K562 (cell line): ENCODE data around the gene MITF. TPM values are rescaled to one million over a fixed set of nuclear protein-coding genes. Genes with fewer than 3 reads are reported as not detected.
A peak's percentile ranks its signal among the peaks of the same experiment; 100 is the strongest.

Experiments
- BCOR ChIP-seq: fragments of 450-650 bp; IDR thresholded peaks from 2 replicates; pipeline ENCODE4 v1.6.1; 2016
- BRF2 ChIP-seq: IDR thresholded peaks from 3 replicates; pipeline ENCODE4 v1.6.1; 2011; ENCODE audit warnings: borderline replicate concordance, mild to moderate bottlenecking; ENCODE audit not compliant: insufficient read length, insufficient read depth
- EP300 ChIP-seq: IDR thresholded peaks from 2 replicates; pipeline ENCODE4 v1.6.1; 2012; ENCODE audit warnings: low read length, improper control_type of control experiment
- ETV5 ChIP-seq: sonication (generic); formaldehyde crosslinking; IDR thresholded peaks from 2 replicates; pipeline ENCODE4 v1.4.0; 2020; ENCODE audit warnings: low read depth, mild to moderate bottlenecking, missing genetic modification reagents
- HNRNPLL ChIP-seq: fragments of 200-400 bp; formaldehyde crosslinking; IDR thresholded peaks from 2 replicates; pipeline ENCODE4 v1.6.1; 2017; ENCODE audit warnings: low read length, low read depth, mild to moderate bottlenecking; ENCODE audit not compliant: poor library complexity, severe bottlenecking
- IRF9 ChIP-seq: fragments of 450-650 bp; IDR thresholded peaks from 2 replicates; pipeline ENCODE4 v1.6.1; 2016; ENCODE audit warnings: missing biosample characterization, missing genetic modification characterization
- L3MBTL2 ChIP-seq: fragments of 450-650 bp; IDR thresholded peaks from 2 replicates; pipeline ENCODE4 v1.6.1; 2016; ENCODE audit warnings: mild to moderate bottlenecking, moderate library complexity
- MTF1 ChIP-seq: fragments of 250-450 bp; sonication (Bioruptor Pico); IDR thresholded peaks from 2 replicates; pipeline ENCODE4 v1.9.0; 2021; ENCODE audit warnings: moderate library complexity, mild to moderate bottlenecking, inconsistent platforms, borderline replicate concordance
- NCOA4 ChIP-seq: fragments of 450-650 bp; IDR thresholded peaks from 2 replicates; pipeline ENCODE4 v1.6.1; 2018; ENCODE audit warnings: mild to moderate bottlenecking; ENCODE audit not compliant: partially characterized antibody
- NCOA6 ChIP-seq: fragments of 450-650 bp; IDR thresholded peaks from 2 replicates; pipeline ENCODE4 v1.6.1; 2017; ENCODE audit warnings: mild to moderate bottlenecking
- NCOR1 ChIP-seq: fragments of 450-650 bp; IDR thresholded peaks from 2 replicates; pipeline ENCODE4 v1.6.1; 2016; ENCODE audit warnings: mild to moderate bottlenecking, moderate library complexity
- PCBP1 ChIP-seq: fragments of 200-400 bp; formaldehyde crosslinking; IDR thresholded peaks from 2 replicates; pipeline ENCODE4 v1.6.1; 2018; ENCODE audit warnings: mild to moderate bottlenecking, low read depth, low read length; ENCODE audit not compliant: poor library complexity, severe bottlenecking
- PHTF2 ChIP-seq: fragments of 250-450 bp; sonication (Bioruptor Pico); IDR thresholded peaks from 2 replicates; pipeline ENCODE4 v1.5.0; 2021; ENCODE audit warnings: mild to moderate bottlenecking
- RCOR1 ChIP-seq, 2 experiments: IDR thresholded peaks; 2 replicates each; pipeline ENCODE4 v1.6.1; 2012; ENCODE audit warnings: low read depth in 2 of 2, low read length in 2 of 2, borderline replicate concordance in 1 of 2, improper control_type of control experiment in 1 of 2
- SMARCE1 ChIP-seq: fragments of 450-650 bp; IDR thresholded peaks from 2 replicates; pipeline ENCODE4 v1.7.1; 2016; ENCODE audit warnings: mild to moderate bottlenecking
- SRSF1 ChIP-seq: fragments of 200-400 bp; formaldehyde crosslinking; IDR thresholded peaks from 2 replicates; pipeline ENCODE4 v1.6.1; 2017; ENCODE audit warnings: mild to moderate bottlenecking, low read depth, low read length, moderate library complexity
- SRSF7 ChIP-seq: fragments of 200-400 bp; formaldehyde crosslinking; optimal IDR thresholded peaks from 2 replicates; pipeline ENCODE3; 2017; ENCODE audit warnings: mild to moderate bottlenecking, low read depth, low read length
- TRIM25 ChIP-seq: fragments of 450-650 bp; IDR thresholded peaks from 2 replicates; pipeline ENCODE4 v1.7.0; 2016; ENCODE audit warnings: borderline replicate concordance
- U2AF1 ChIP-seq: fragments of 200-400 bp; formaldehyde crosslinking; optimal IDR thresholded peaks from 2 replicates; pipeline ENCODE3; 2017; ENCODE audit warnings: mild to moderate bottlenecking, low read depth, low read length, moderate library complexity
- ZBTB5 ChIP-seq: fragments of 450-650 bp; IDR thresholded peaks from 2 replicates; pipeline ENCODE4 v1.6.1; 2017; ENCODE audit warnings: antibody characterized with exemption
- ZNF24 ChIP-seq: fragments of 450-650 bp; IDR thresholded peaks from 2 replicates; pipeline ENCODE4 v1.6.1; 2016
- ZNF41 ChIP-seq: fragments of 250-450 bp; sonication (Bioruptor Pico); conservative IDR thresholded peaks from 2 replicates; pipeline ENCODE4 v1.4.0; 2020; ENCODE audit warnings: mild to moderate bottlenecking
- ZNF583 ChIP-seq: fragments of 250-450 bp; sonication (Bioruptor Pico); IDR thresholded peaks from 2 replicates; pipeline ENCODE4 v1.4.0; 2020
- ZNF707 ChIP-seq: fragments of 250-450 bp; sonication (Bioruptor Pico); conservative IDR thresholded peaks from 2 replicates; pipeline ENCODE4 v1.8.0; 2022; ENCODE audit warnings: inconsistent platforms, mild to moderate bottlenecking, moderate library complexity
- polyA plus RNA-seq, 8 experiments: library from polyadenylated mRNA; depleted of rRNA in 4 of 8; stranded (reverse) in 5 of 8; unstranded in 3 of 8; fragments of >200 nt; fragmentation: Nextera tagmentation in 2 of 8; fragmentation: Illumina TruSeq in 1 of 8; extraction: Ambion mirVana in 2 of 8; extraction: Trizol in 1 of 8; gene quantifications; 2 replicates each; pipeline versions ENCODE4 v1.2.1 to v1.2.3, GENCODE V29; 2011 to 2014; ENCODE audit warnings: inconsistent platforms in 1 of 8, missing spikeins in 1 of 8
- total RNA-seq, 7 experiments: library from RNA; depleted of rRNA in 6 of 7; stranded (reverse); fragments of >200 nt in 6 of 7; fragmentation: Illumina TruSeq in 2 of 7; extraction: Trizol in 2 of 7; gene quantifications; 2 replicates each; pipeline versions ENCODE4 v1.2.1 to v1.2.3, GENCODE V29; 2011 to 2021; ENCODE audit warnings: low replicate concordance in 1 of 7

MITF gene
- total and polyA plus RNA-seq, 9 of the 15 experiments (the other 6 are each of a cell fraction or from before 2014, with no cell fraction given) = 5.6 to 14.9 (median 11.1) TPM

- TF ChIP-seq NCOR1 = peak; percentile 33; the same call in 1 of the 2 replicates
- no peak for TF ChIP-seq TRIM25
- no peak for TF ChIP-seq ZNF24
- peak; percentile 56 for TF ChIP-seq HNRNPLL
- no peak for TF ChIP-seq SRSF7
- TF ChIP-seq NCOA6 = no peak; the same call in 1 of the 2 replicates
- TF ChIP-seq ZNF41 (CRISPR knock-in tag) = no peak
- TF ChIP-seq BRF2 = no peak
- no peak for TF ChIP-seq BCOR
- no peak for TF ChIP-seq PCBP1
- no peak for TF ChIP-seq PHTF2 (CRISPR knock-in tag)
- TF ChIP-seq RCOR1 (IDR thresholded peaks at IDR 0.05; ENCODE audit: borderline replicate concordance in 1 of 2, low read depth in 2 of 2, low read length in 2 of 2) = peak in 1 of 2 experiments; percentile 38; a peak in 1 of 4 replicates
- no peak for TF ChIP-seq SRSF1
- no peak for TF ChIP-seq U2AF1
- TF ChIP-seq ETV5 = no peak
- no peak for TF ChIP-seq ZNF583 (CRISPR knock-in tag)
- no peak for TF ChIP-seq SMARCE1
- TF ChIP-seq L3MBTL2 = peak; percentile 95
- TF ChIP-seq ZBTB5 = no peak
- TF ChIP-seq EP300 = no peak
- no peak for TF ChIP-seq ZNF707 (CRISPR knock-in tag)
- TF ChIP-seq IRF9 = no peak
- no peak for TF ChIP-seq MTF1 (CRISPR knock-in tag)
- no peak for TF ChIP-seq NCOA4
Measured at GRCh38 chr3:69999140-70000027, 260.1 kb downstream of the MITF start, which contains the start of gene SAMMSON (continued).
